Fibroblast of skin of abdomen (primary cell): ENCODE measurements around the gene NAGLU.

Experiments
- DNase-seq: peaks from one replicate; pipeline ENCODE4 v3.0.0-alpha.2; 2013

NAGLU gene

DNA sequence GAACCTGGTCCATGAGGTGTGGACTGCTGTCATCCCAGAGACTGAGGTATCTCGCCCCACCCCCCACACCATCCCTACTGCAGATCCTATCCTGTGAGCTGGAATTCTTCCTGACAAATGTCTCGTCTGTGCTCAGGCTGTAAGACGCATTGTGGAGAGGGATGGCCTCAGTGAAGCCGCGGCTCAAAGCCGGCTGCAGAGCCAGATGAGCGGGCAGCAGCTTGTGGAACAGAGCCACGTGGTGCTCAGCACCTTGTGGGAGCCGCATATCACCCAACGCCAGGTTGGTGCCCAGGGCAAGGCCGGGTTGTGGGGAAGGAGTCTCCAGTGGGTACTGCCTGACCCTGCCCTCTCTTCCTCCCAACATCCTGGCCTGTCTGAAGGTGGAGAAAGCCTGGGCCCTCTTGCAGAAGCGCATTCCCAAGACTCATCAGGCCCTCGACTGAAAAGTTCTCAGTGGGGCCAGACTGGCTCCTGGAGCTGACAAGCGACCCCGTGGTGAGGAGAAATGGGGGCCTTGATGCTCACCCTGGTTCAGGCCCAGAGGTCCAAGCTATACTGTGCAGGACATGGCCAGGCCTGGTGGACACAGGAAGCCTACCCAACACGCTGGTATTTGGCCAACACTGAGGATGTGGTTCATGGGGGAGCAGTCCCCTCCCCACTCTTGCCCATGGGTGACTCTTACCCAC lies 29.6 kb downstream of the NAGLU start:
- no peak for DNase-seq

- DNase-seq = no peak
These were observed 30.3 kb downstream of the NAGLU start for GRCh38 chr17:42566215-42566882.

DNA sequence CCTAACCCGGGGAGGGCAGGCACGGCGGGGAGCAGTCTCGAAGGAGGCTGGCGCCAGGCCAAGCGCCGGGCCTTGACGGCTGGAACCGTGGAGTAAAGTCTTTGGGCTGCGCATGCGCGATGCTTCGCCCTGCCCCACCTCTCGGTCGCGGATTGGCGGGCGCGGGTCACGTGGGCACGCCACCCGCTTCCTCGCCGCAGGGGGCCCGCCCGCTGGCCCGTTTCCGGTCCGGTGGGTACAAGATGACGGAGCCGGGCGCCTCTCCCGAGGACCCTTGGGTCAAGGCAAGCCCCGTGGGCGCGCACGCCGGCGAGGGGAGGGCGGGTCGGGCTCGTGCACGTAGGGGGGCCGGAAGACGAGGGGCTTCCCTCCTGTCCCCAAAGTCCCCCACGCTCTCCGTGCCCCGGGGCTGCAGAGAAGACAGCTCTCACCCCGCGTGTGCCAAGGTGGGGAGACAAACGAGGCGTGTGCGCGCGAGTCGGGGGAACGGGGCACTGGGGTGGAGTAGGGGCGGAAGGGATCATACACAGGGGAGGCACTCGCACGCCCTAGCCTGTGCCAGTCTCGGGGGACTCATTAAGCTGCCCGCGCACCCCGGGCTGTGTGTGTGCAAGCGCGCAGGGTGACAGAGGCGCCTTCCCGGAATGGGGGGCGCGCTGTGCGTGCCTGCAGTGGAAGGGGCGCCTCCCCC lies 31.0 kb downstream of the NAGLU start, which contains the start of gene MLX:
TSS of gene MLX (plus strand) at position 218 of the 691 bp plus-strand sequence. CDS start at position 243, 25 bp downstream.
- peak; percentile 90 for DNase-seq

DNA sequence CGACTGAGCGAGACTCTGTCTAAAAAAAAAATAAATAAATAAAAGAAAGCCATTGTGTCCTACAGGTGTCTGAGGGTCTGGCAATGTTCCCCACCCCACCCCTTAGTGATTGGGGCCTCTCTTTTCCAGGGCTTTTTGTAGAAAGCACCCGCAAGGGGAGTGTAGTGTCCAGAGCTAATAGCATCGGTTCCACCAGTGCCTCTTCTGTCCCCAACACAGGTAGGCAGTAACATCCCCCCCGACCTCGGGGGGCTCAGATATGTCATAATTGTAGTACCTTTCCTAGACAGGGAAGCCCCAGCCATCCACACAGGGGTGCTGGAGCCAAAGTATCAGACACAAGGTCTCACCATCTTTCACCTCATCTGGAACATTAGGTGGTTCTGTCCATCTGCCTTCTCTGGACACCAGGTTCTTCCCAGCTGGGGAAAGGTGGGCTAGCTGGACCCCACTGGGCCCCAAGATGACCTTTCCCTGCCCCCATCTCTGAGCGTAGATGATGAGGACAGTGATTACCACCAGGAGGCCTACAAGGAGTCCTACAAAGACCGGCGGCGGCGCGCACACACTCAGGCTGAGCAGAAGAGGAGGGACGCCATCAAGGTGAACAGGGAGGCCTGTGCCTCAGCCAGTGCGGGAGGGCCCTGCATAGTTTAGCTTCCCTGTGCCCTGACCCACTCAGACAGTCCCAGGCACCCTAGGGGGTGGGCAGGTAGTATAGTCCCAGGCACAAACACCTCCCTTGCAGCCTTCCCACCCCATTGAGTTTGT lies 32.5 kb downstream of the NAGLU start:
- DNase-seq = no peak

- no peak for DNase-seq
These were observed 35.6 kb downstream of the NAGLU start for GRCh38 chr17:42571435-42572225.

DNA sequence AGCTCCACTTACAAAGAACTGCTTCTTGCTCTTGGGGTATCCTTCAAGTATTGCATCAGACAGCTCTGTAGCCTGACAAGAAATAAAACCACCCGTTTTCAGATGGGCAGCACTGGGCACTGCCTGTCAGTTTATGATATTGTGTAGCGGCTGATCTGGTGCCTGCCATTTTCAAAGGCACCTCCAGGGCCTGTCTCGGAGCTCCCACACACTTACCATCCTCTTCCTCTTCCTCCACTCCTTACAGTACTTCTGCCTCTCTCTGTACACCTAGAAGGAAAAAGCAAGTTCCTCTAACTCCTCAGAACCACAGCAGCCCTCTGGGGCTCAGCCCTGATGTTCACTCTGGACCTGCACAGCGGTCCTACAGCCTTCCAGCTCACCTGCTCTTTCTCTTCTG lies 37.1 kb downstream of the NAGLU start:
- DNase-seq = no peak

DNA sequence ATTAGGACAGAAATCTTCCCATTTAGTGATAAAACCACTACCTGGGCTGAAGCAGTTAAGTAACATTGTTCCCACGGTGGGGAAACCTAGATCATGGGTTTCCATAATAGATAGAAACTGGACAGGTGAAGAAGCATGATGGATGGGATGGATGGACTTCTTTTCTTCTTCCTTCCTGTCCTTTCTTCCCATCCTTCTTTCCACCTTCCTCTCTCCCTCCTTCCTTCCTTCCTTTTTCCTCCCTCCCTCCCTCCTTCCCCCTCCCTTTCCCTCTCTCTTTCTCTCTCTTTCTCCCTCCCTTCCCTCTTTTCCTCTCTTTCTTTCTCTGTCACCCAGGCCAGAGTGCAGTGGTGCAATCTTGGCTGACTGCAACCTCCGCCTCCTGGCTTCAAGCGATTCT lies 38.4 kb downstream of the NAGLU start:
- DNase-seq = no peak

DNA sequence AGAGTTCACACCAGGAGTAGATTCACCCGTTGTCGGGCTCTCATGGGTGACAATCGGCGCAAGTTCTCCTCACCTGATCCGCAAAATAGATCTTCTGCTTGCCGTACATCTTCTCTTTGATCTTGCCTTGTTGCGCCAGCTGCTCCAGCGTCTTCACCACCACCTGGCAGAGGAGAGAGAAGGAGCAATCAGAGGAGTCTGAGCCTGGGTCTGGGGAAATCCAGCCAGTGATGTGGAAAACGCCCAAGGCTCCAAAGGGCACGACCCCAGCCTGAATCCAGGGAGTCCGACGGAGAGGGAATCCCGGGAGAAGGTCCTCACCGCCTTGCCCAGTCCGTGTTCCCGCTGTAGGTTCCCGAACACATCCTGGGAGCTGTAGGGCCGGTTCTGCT lies 41.1 kb downstream of the NAGLU start:
- no peak for DNase-seq

- DNase-seq = peak; percentile 93
These were observed 41.7 kb downstream of the NAGLU start, which contains the start of gene PSMC3IP for GRCh38 chr17:42577532-42578281. Gene PSMC3IP (minus strand): TSS chr17:42577729. CDS start chr17:42577686, 43 bp downstream.

GRCh38 chr17:42578282-42578869 lies 42.3 kb downstream of the NAGLU start:
- peak; percentile 67 for DNase-seq

DNA sequence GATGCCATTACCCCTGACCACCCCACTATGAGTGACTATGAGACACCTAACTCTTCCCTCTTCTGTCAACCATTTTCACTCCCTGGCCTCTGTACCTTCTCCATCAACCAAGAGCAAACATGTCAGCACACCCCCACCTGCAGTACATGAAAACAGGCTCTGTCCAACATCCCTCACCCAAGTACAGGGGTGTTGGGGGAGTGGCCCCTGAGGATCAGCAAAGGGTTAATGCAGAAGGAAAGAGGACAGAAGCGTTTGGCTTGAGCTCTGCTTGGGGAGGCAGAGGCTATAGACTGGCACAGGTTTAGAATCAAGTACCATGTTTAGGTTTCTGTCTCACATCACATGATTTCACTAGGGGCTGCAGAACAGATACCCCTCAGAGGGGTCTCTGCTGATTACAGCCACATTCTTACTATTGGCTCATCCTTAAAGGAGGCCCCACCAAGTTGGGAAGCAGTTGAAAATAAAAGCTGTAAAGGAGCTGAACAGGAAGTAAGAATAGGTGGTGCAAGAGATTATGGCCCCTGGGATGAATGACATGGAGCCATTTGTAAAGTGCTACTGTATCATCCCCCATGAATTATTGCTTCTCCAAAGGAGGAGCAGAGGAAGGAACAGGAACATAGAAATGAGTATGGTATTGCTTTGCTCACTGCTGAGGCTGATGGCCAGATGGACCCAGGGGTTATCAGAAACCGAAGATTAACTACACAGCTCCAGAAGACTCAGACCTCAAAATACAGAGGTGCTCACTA lies 43.9 kb downstream of the NAGLU start:
- DNase-seq = no peak

GRCh38 chr17:42581744-42582270 lies 45.8 kb downstream of the NAGLU start:
- DNase-seq = no peak

DNA sequence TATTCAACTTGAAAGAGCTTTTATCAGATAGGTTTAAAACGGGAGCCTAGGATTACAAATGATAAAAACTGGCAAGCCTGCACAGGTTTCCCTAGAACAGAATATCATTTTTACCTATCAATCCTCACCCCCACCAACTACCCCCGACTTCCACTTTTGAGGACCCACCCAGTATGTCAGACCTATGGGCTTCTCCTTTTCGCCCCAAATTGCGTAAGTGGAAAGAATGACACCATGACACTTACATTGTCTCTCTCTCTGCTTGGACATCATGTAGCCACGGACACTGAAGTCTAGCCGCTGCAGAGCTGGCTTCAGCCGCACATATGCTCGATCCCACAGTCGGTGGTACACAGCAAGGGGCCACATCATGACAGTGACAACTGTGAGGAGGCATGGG lies 48.8 kb downstream of the NAGLU start:
- no peak for DNase-seq

DNA sequence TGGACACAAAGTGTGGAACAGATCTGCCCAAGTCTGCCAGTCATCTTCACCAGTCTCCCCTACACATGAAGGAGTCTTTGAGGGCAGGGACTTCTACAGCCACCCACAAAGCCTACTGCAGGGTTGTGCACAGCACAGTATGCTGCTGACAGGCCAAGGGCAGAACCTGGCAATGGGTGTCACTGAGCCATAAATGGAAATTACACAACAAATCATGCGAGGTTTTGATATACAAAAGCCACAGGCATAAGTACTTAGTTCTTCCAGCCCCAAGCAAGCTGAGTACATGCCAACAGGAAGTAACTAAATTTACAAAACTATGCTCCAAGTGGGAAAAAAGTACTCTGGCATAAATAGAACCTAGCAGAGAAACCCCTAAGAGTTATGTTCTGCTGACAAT lies 49.3 kb downstream of the NAGLU start:
- DNase-seq = no peak

GRCh38 chr17:42586514-42587230 lies 50.6 kb downstream of the NAGLU start:
- DNase-seq = no peak

DNA sequence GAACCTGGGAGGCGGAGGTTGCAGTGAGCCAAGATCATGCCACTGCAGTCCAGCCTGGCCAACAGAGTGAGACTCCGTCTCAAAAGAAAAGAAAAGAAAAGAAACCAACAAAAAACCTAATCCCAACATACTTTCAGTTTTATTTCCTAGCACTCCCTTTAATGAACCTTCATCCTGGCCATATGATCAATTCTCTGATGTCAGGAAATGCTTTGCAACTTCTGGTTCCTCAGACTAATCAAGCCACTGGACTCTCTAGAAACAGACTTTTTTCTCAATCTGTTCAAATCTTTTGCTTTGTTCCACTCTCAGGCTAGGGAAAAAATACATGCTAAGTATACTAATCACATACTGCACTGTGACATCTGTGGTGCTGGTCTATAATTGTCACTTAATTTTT lies 54.8 kb downstream of the NAGLU start:
- no peak for DNase-seq

DNA sequence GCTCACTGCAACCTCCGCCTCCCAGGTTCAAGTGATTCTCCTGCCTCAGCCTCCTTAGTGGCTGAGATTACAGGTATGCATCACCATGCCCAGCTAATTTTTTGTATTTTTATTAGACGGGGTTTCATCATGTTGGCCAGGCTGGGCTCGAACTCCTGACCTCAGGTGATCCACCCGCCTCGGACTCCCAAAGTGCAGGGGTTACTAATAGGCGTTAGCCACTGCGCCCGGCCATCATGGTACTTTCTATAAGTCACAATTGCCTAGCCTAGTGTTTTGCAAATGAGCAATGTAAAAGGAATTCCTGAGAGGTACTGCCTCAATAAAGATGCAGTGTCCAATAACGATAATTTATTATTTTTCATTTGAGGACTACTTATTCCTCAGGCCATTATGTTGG lies 55.4 kb downstream of the NAGLU start:
- DNase-seq = no peak
